DOHH2 (cell line): Measurements from ENCODE around the gene MALT1.

ENCODE experiments used
- EZH2phosphoT487 ChIP-seq: fragments of 200-600 bp; sonication (generic); IDR thresholded peaks from 2 replicates; pipeline ENCODE4 v1.6.1; 2017; ENCODE audit warnings: borderline replicate concordance, mild to moderate bottlenecking, antibody characterized with exemption, low read length, moderate library complexity, mixed read lengths
- TF ChIP-seq, protein P1 (sequence below): fragments of 200-600 bp; sonication (generic); IDR thresholded peaks from one replicate; pipeline ENCODE4 v1.5.1; 2014; ENCODE audit warnings: antibody characterized with exemption, mild to moderate bottlenecking, low read depth, low read length; ENCODE audit not compliant: poor library complexity, severe bottlenecking

DNA sequence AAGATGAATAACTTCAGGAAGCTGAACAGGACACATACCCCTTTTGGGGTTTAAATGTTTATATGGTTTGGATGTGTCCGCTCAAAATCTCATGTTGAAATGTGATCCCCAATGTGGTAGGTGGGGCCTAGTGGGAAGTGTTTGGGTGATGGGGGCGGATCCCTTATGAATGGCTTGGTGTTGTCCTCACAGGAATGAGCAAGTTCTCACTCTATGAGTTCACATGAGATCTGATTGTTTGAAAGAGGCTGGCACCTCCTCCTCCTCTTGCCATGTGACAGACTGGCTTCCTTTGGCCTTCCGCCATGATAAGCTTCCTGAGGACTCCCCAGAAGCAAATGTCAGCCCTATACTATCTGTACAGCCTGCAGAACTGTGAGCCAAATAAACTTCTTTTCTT is 104.8 kb downstream of the MALT1 start:
- TF ChIP-seq, protein P1, sequence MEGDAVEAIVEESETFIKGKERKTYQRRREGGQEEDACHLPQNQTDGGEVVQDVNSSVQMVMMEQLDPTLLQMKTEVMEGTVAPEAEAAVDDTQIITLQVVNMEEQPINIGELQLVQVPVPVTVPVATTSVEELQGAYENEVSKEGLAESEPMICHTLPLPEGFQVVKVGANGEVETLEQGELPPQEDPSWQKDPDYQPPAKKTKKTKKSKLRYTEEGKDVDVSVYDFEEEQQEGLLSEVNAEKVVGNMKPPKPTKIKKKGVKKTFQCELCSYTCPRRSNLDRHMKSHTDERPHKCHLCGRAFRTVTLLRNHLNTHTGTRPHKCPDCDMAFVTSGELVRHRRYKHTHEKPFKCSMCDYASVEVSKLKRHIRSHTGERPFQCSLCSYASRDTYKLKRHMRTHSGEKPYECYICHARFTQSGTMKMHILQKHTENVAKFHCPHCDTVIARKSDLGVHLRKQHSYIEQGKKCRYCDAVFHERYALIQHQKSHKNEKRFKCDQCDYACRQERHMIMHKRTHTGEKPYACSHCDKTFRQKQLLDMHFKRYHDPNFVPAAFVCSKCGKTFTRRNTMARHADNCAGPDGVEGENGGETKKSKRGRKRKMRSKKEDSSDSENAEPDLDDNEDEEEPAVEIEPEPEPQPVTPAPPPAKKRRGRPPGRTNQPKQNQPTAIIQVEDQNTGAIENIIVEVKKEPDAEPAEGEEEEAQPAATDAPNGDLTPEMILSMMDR = no peak
- TF ChIP-seq EZH2phosphoT487 = no peak
